ENCODE measurements around the gene HIP1. TPM values are rescaled to one million over a fixed set of nuclear protein-coding genes. Genes with fewer than 3 reads are reported as not detected.
"Not testable (repeated sequence)": the region's sequence is repeated elsewhere in the genome, so short reads cannot be mapped to it uniquely, and the experiment has no call there.

Gene HIP1
- polyA plus RNA-seq, 2 of the 4 experiments (the other 2 are of a cell fraction), result 17.3 to 33.4 TPM

- Histone ChIP-seq H3K9me3 (no peaks in the 10 kb centered on the region), H3K4me3 (no peak overlapping the region), H3K4me2 (no peak overlapping the region), H3K27ac (peak overlapping the region in 1 of 2 experiments; percentile 8; a peak in 1 of 6 replicates), H3K4me1 (peaks cover 17% of the 10 kb centered on the region)
- TF ChIP-seq CBX2 (IDR thresholded peaks at IDR 0.05; ENCODE audit: borderline replicate concordance, low read depth) (no peak), NR3C1 (IDR thresholded peaks at IDR 0.05) (no peak)
- ATAC-seq, result no peak
- ChIA-PET CTCF (interaction anchor here (1.0 kb wide), 2 partner anchors 14 to 19 kb away, joined by 4 to 6 read pairs; no protein-coding TSS in a partner anchor), POLR2A (no interaction called here)
- no peak for DNase-seq (ENCODE audit: low read depth in 1 of 2, low spot score in 1 of 2)
- WGBS (ENCODE audit: missing lambda C conversion rate), result 86% methylated on average over 10 of the region's 10 CpGs
- no peak for FAIRE-seq
These were observed 20.2 kb downstream of the HIP1 start for GRCh38 chr7:75718390-75719031.

- CTCF ChIA-PET; ATAC-seq; POLR2A ChIA-PET; H3K9me3 ChIP-seq; H3K4me3 ChIP-seq; FAIRE-seq; DNase-seq (ENCODE audit: low read depth in 1 of 2, low spot score in 1 of 2); H3K4me2 ChIP-seq: not testable (repeated sequence)
- Histone ChIP-seq H3K4me1 (peaks cover 17% of the 10 kb centered on the region), H3K27ac (peak overlapping the region in 1 of 2 experiments; percentile 63; a peak in 3 of 6 replicates)
- 90% methylated on average over 3 of the region's 3 CpGs for WGBS (ENCODE audit: missing lambda C conversion rate)
These were observed 21.0 kb downstream of the HIP1 start for GRCh38 chr7:75717746-75718145.

- Histone ChIP-seq H3K4me2 (peak overlapping the region; percentile 24; the same call in 1 of the 3 replicates), H3K9me3 (no peaks in the 10 kb centered on the region), H3K4me3 (no peak overlapping the region), H3K27ac (peak overlapping the region; percentile 37 to 63; a peak in 5 of 6 replicates), H3K4me1 (peaks cover 17% of the 10 kb centered on the region)
- peak in 1 of 2 experiments; percentile 62 for DNase-seq (ENCODE audit: low read depth in 1 of 2, low spot score in 1 of 2)
- POLR2A ChIA-PET, result no interaction called here
- TF ChIP-seq FOSL2 (IDR thresholded peaks at IDR 0.05) (no peak), FOSL2 (CRISPR knock-in tag; IDR thresholded peaks at IDR 0.05) (peak; percentile 77), CEBPB (IDR thresholded peaks at IDR 0.05) (peak in 1 of 2 experiments; percentile 48; a peak in 1 of 4 replicates), GATA3 (IDR thresholded peaks at IDR 0.05; ENCODE audit: borderline replicate concordance) (peak; percentile 35; the same call in 1 of the 2 replicates), POLR2A (IDR thresholded peaks at IDR 0.05; ENCODE audit: low read length) (no peak)
- CTCF ChIA-PET, result no interaction called here
- no peak for FAIRE-seq
- peak; percentile 56 to 70; a peak in 3 of 6 replicates for ATAC-seq
- 45% methylated on average over 9 of the region's 9 CpGs for WGBS (ENCODE audit: missing lambda C conversion rate)
These were observed 21.6 kb downstream of the HIP1 start for GRCh38 chr7:75716992-75717626.

- ChIA-PET POLR2A (no interaction called here), CTCF (interaction anchor here (1.0 kb wide), 1 partner anchor 12 kb away, joined by 4 read pairs; no protein-coding TSS in a partner anchor)
- no peak for ATAC-seq
- no peak overlapping the region for H3K4me2 ChIP-seq
- H3K9me3 ChIP-seq, result peaks cover 1% of the 10 kb centered on the region; the same call in 1 of the 3 replicates
- no peak for TF ChIP-seq HES2 (IDR thresholded peaks at IDR 0.05)
- no peak for TF ChIP-seq MAZ (IDR thresholded peaks at IDR 0.05; ENCODE audit: borderline replicate concordance, low read depth, low read length)
- no peak for TF ChIP-seq ATOH8 (CRISPR knock-in tag; IDR thresholded peaks at IDR 0.05; ENCODE audit: low read depth)
- no peak for TF ChIP-seq NPAS2 (CRISPR knock-in tag; IDR thresholded peaks at IDR 0.05; ENCODE audit: borderline replicate concordance)
- TF ChIP-seq PBX3 (IDR thresholded peaks at IDR 0.05), result no peak
- no peak for TF ChIP-seq E2F6 (IDR thresholded peaks at IDR 0.05; ENCODE audit: borderline replicate concordance, low read depth)
- no peak for TF ChIP-seq EP300 (IDR thresholded peaks at IDR 0.05)
- TF ChIP-seq HMGXB4 (CRISPR knock-in tag; IDR thresholded peaks at IDR 0.05; ENCODE audit: borderline replicate concordance), result no peak
- TF ChIP-seq HOXB5 (CRISPR knock-in tag; IDR thresholded peaks at IDR 0.05), result no peak
- no peak for TF ChIP-seq SMC3 (IDR thresholded peaks at IDR 0.05)
- no peak for TF ChIP-seq SREBF2 (IDR thresholded peaks at IDR 0.05)
- no peak for TF ChIP-seq JUNB (IDR thresholded peaks at IDR 0.05)
- no peak for TF ChIP-seq RCOR1 (IDR thresholded peaks at IDR 0.05; ENCODE audit: low read depth, low read length)
- TF ChIP-seq NR3C1 (IDR thresholded peaks at IDR 0.05), result no peak
- DNase-seq (ENCODE audit: low read depth in 1 of 2, low spot score in 1 of 2), result no peak
- FAIRE-seq, result no peak
- peaks cover 17% of the 10 kb centered on the region for H3K4me1 ChIP-seq
- H3K27ac ChIP-seq, result peak overlapping the region in 1 of 2 experiments; percentile 34; a peak in 1 of 6 replicates
- 96% methylated on average over 7 of the region's 7 CpGs for WGBS (ENCODE audit: missing lambda C conversion rate)
- no peak overlapping the region for H3K4me3 ChIP-seq
These were observed 22.9 kb downstream of the HIP1 start for GRCh38 chr7:75715864-75716263.
